GM12875 (cell line): ENCODE measurements around the gene RNU6-9.

Experiments
- H3K4me3 ChIP-seq: one replicate; pipeline ENCODE4 v1.5.1; 2011; ENCODE audit warnings: low read depth, low read length, control low read depth
- CTCF ChIP-seq: IDR thresholded peaks from 2 replicates; pipeline ENCODE4 v1.5.1; 2011; ENCODE audit warnings: low read depth, mild to moderate bottlenecking, control low read depth, inconsistent platforms, low read length, moderate library complexity, borderline replicate concordance; ENCODE audit not compliant: insufficient read depth

Gene RNU6-9

GRCh38 chr19:898663-899062 lies 5.4 kb downstream of the RNU6-9 start:
- no peak overlapping the region for H3K4me3 ChIP-seq
- TF ChIP-seq CTCF, result no peak

GRCh38 chr19:899336-900042 lies 6.2 kb downstream of the RNU6-9 start:
- TF ChIP-seq CTCF, result no peak
- no peak overlapping the region for H3K4me3 ChIP-seq

GRCh38 chr19:900043-900301 lies 6.7 kb downstream of the RNU6-9 start:
- H3K4me3 ChIP-seq, result no peak overlapping the region
- TF ChIP-seq CTCF, result no peak

- TF ChIP-seq CTCF, result no peak
- no peak overlapping the region for H3K4me3 ChIP-seq
Measured at GRCh38 chr19:900302-901111, 7.2 kb downstream of the RNU6-9 start.

- no peak for TF ChIP-seq CTCF
- no peak overlapping the region for H3K4me3 ChIP-seq
Measured at GRCh38 chr19:901216-902092, 8.2 kb downstream of the RNU6-9 start.

GRCh38 chr19:902093-902370 lies 8.7 kb downstream of the RNU6-9 start:
- no peak for TF ChIP-seq CTCF
- H3K4me3 ChIP-seq, result no peak overlapping the region
